Right lobe of liver (tissue), 4 donors: ENCODE results near the gene POLR3E.
"Not testable (repeated sequence)": the region's sequence is repeated elsewhere in the genome, so short reads cannot be mapped to it uniquely, and the experiment has no call there.

ENCODE experiments used
- CTCF ChIP-seq, 4 donors: fragments of 200-600 bp in 3 of 4; fragments of 450-650 bp in 1 of 4; IDR thresholded peaks; one replicate each; pipeline versions ENCODE4 v1.5.1 to v1.8.0; 2016 to 2022; ENCODE audit warnings: antibody characterized with exemption in 4 of 4, mild to moderate bottlenecking in 2 of 4
- POLR2A ChIP-seq: fragments of 450-650 bp; IDR thresholded peaks from one replicate; pipeline ENCODE4 v1.6.1; 2017; ENCODE audit warnings: antibody characterized with exemption, mild to moderate bottlenecking
- donor health status: DM: no; HTN: no; CAD: no.
- donor health status: DM: no; HTN: no; CAD: no.
- donor health status: DM: no; HTN: yes; CAD: no.

GRCh38 chr16:22351017-22351416, 53.8 kb downstream of the POLR3E start:
- TF ChIP-seq CTCF (IDR thresholded peaks at IDR 0.05); POLR2A: not testable (repeated sequence)
